H1 (cell line): ENCODE data around the gene FBXO21. TPM values are rescaled to one million over a fixed set of nuclear protein-coding genes. Genes with fewer than 3 reads are reported as not detected.

ENCODE experiments used
- ATF3 ChIP-seq: IDR thresholded peaks from 2 replicates; pipeline ENCODE4 v1.6.1; 2011; ENCODE audit warnings: low read depth, mild to moderate bottlenecking, low read length; ENCODE audit not compliant: insufficient read depth
- CHD7 ChIP-seq: fragments of 300-600 bp; sonication (generic); IDR thresholded peaks from 2 replicates; pipeline ENCODE4 v1.7.1; 2012; ENCODE audit warnings: low read length, moderate library complexity, mild to moderate bottlenecking, inconsistent platforms; ENCODE audit not compliant: insufficient replicate concordance
- polyA plus RNA-seq, 7 experiments: library from polyadenylated mRNA; depleted of rRNA in 3 of 7; stranded (reverse) in 5 of 7; unstranded in 2 of 7; fragments of >200 nt in 5 of 7; fragments of 200-250 nt in 2 of 7; gene quantifications; 1 replicate in 5 of 7; 2 replicates in 1 of 7; 4 replicates in 1 of 7; pipeline versions ENCODE4 v1.2.1 to v1.2.3, GENCODE V29; 2011 to 2013; ENCODE audit warnings: missing spikeins in 2 of 7, mixed read lengths in 2 of 7
- total RNA-seq: library from RNA; stranded (reverse); fragmentation: NEBNext Ultra II Directional; extraction: Animal tissue kit (Norgen Biotek cat#: 25700); gene quantifications from 2 replicates; pipeline ENCODE4 v1.2.1, GENCODE V29; 2021

The FBXO21 gene
- total and polyA plus RNA-seq, 2 of the 8 experiments (the other 6 are each of a cell fraction or from before 2014, with no cell fraction given) = 57.0 to 80.6 TPM

- no peak for TF ChIP-seq CHD7
- TF ChIP-seq ATF3 = no peak
Measured at GRCh38 chr12:117092886-117093285, 97.4 kb downstream of the FBXO21 start (continued).
